ENCODE data around the gene CCDC68. TPM values are rescaled to one million over a fixed set of nuclear protein-coding genes. Genes with fewer than 3 reads are reported as not detected.

CCDC68 gene
- total RNA-seq = 10 to 100 TPM; 32.5 to 71.4 (median 54.3) TPM
- long read RNA-seq, donor 1, full-length matches to known transcripts = 17 of 39 reads
- long read RNA-seq, donor 1, partial matches to known transcripts = 7 of 39 reads
- long read RNA-seq, donor 1, other reads (novel, unspliced or antisense) = 15 of 39 reads
- long read RNA-seq, donor 2, full-length matches to known transcripts = 6 of 51 reads
- long read RNA-seq, donor 2, partial matches to known transcripts = 38 of 51 reads
- long read RNA-seq, donor 2, other reads (novel, unspliced or antisense) = 7 of 51 reads

- ATAC-seq (peak; percentile 99), DNase-seq (peak; percentile 84 to 93 (median 88))
- Histone ChIP-seq H3K4me1 (ENCODE audit: low read depth) (peaks cover 16% of the 10 kb centered on the region), H3K36me3 (ENCODE audit: low read depth) (no peaks in the 10 kb centered on the region), H3K9me3 (no peaks in the 10 kb centered on the region), H3K4me3 (peak within 1 kb of the TSS; percentile 42)
- TF ChIP-seq, protein P1, sequence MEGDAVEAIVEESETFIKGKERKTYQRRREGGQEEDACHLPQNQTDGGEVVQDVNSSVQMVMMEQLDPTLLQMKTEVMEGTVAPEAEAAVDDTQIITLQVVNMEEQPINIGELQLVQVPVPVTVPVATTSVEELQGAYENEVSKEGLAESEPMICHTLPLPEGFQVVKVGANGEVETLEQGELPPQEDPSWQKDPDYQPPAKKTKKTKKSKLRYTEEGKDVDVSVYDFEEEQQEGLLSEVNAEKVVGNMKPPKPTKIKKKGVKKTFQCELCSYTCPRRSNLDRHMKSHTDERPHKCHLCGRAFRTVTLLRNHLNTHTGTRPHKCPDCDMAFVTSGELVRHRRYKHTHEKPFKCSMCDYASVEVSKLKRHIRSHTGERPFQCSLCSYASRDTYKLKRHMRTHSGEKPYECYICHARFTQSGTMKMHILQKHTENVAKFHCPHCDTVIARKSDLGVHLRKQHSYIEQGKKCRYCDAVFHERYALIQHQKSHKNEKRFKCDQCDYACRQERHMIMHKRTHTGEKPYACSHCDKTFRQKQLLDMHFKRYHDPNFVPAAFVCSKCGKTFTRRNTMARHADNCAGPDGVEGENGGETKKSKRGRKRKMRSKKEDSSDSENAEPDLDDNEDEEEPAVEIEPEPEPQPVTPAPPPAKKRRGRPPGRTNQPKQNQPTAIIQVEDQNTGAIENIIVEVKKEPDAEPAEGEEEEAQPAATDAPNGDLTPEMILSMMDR (IDR thresholded peaks at IDR 0.05) = no peak
- intact Hi-C loops (cut with DNase I, micrococcal nuclease) = no loop called here
These were observed at the start of gene CCDC68 for GRCh38 chr18:54958704-54959625. Gene CCDC68 (minus strand): TSS chr18:54959461. CDS start chr18:54942791, 16,670 bp downstream.

- no peak for DNase-seq
- no peak for ATAC-seq
- Histone ChIP-seq H3K4me1 (ENCODE audit: low read depth) (no peaks in the 10 kb centered on the region), H3K36me3 (ENCODE audit: low read depth) (no peaks in the 10 kb centered on the region), H3K9me3 (no peaks in the 10 kb centered on the region), H3K4me3 (no peak overlapping the region)
- TF ChIP-seq, protein P1 (IDR thresholded peaks at IDR 0.05) = no peak
- intact Hi-C loops (cut with DNase I, micrococcal nuclease) = no loop called here
These were observed 48.3 kb upstream of the CCDC68 start for GRCh38 chr18:55007602-55008001.

DNA sequence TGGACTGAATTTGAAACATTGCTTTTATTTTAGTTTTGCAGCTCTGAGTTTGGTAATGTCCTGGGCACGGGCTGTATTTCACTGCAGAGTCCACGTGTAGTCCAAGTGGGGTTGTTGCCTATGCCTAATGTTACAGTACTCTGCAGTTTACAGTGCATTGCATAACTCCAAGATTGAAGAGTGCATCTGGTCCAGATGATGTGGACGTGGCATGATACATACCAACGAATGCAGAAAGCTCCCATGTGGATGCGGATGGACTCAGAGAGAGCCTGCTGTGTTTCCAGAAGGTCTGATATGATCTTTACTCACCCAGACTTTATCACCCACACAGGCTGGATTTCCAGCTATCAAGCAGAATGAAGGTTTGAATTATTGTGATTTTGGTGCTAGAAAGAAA is 44.4 kb upstream of the CCDC68 start:
- Histone ChIP-seq H3K4me1 (ENCODE audit: low read depth) (no peaks in the 10 kb centered on the region), H3K36me3 (ENCODE audit: low read depth) (no peaks in the 10 kb centered on the region), H3K4me3 (no peak overlapping the region), H3K9me3 (no peaks in the 10 kb centered on the region)
- DNase-seq (no peak), ATAC-seq (no peak)
- TF ChIP-seq, protein P1 (IDR thresholded peaks at IDR 0.05) = no peak
- intact Hi-C loops (cut with DNase I, micrococcal nuclease) = no loop called here

DNA sequence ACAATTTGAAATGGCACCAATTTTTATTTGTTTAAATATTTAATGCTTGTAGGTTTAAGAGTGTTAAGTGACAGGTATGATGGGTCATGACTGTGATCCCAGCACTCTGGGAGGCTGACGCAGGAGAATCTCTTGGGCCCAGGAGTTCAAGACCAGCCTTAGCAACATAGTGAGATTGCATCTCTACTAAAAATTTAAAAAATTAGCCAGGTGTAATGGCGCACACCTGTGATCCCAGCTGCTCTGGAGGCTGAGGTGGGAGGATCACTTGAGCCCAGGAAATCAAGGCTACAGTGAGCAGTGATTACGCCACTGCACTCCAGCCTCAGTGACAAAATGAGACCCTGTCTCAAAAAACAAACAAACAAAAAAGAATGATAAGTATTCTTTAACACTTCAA is 43.0 kb upstream of the CCDC68 start:
- Histone ChIP-seq H3K36me3 (ENCODE audit: low read depth) (no peaks in the 10 kb centered on the region), H3K9me3 (no peaks in the 10 kb centered on the region), H3K4me3 (no peak overlapping the region), H3K4me1 (ENCODE audit: low read depth) (no peaks in the 10 kb centered on the region)
- ATAC-seq = no peak
- TF ChIP-seq, protein P1 (IDR thresholded peaks at IDR 0.05) = no peak
- DNase-seq = no peak
- intact Hi-C loops (cut with DNase I, micrococcal nuclease) = no loop called here

- no peaks in the 10 kb centered on the region for H3K4me1 ChIP-seq (ENCODE audit: low read depth)
- H3K36me3 ChIP-seq (ENCODE audit: low read depth) = no peaks in the 10 kb centered on the region
- H3K9me3 ChIP-seq = no peaks in the 10 kb centered on the region
- intact Hi-C loops (cut with DNase I, micrococcal nuclease) = no loop called here
- H3K4me3 ChIP-seq = no peak overlapping the region
- TF ChIP-seq, protein P1 (IDR thresholded peaks at IDR 0.05) = no peak
- no peak for ATAC-seq
- DNase-seq = no peak
These were observed 42.2 kb upstream of the CCDC68 start for GRCh38 chr18:55001394-55002024.

Data from mucosa of descending colon (tissue), 3 donors.